Iris pigment epithelial cell (primary cell): ENCODE data around the gene ADORA3.
"Not testable (repeated sequence)": the region's sequence is repeated elsewhere in the genome, so short reads cannot be mapped to it uniquely, and the experiment has no call there.

Source experiments
- DNase-seq: peaks from one replicate; pipeline ENCODE4 v3.0.0-alpha.2; 2011; ENCODE audit warnings: low read depth

The ADORA3 gene

DNA sequence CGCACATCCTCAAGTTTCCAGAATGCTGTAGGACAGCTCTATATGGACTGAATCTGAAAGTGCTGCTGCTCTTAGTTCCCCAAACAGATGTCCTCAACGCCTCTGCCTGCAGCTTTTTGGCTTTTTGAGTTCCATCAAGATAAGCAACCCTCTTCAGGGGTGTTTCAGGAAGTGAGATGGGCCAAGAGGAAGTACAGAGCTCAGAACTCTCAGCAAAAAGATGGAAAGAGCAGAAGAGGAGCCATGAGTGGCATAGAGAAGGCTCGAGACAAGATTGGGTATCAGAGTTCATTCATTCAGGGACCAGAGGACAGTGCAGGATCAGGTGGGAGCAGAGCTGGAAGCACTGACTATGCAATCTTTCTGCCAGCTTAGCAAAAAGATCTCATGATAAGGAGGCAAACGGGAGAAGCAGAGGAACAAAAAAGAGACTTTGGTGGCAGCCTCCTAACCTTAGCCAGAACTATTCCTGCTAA lies at the start of gene ADORA3, which contains the start of gene TMIGD3:
ADORA3 (minus strand) TSS at position 49 of the 476 bp plus-strand sequence. CDS start 279 bp downstream, outside the sequence.
TMIGD3 (minus strand) TSS at position 49 of the 476 bp plus-strand sequence. CDS start 279 bp downstream, outside the sequence.
- no peak for DNase-seq

DNA sequence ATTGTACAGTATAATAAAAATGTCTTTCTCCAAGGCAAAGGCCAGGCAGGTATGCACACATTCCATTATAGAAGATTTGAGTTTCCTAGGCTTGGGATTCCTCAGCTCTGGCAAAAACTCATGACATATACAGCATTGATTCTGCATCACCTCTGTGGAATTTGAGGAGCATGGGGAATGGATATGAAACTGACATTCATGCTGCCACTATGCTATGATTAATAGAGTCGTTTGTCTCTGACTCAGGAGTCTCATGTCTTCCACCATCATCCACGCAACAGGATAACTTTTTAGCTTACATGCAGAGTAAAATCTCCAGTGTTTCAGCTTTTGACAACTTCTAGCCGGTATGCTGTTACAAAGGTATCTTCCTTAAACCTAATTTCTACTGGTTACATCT lies 49.8 kb upstream of the ADORA3 start:
- DNase-seq, result peak; percentile 76

DNA sequence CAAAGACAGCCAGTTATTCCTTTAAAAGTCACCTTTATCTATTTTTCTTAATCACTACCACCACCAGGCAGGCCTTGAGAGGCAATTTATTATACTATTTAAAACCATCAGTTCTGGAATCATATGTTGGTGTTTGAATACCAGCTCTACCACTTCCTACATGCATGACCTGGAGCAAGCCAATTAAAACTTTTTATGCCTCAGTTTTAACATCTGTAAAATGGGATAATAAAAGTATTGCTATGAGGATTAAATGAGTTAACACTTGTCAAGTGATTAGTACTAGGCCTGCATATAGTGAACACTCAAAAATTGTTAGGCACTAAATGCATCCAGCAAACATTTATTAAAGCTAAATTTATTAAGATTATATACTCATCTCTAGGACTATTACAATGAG lies 49.2 kb upstream of the ADORA3 start:
- no peak for DNase-seq

DNA sequence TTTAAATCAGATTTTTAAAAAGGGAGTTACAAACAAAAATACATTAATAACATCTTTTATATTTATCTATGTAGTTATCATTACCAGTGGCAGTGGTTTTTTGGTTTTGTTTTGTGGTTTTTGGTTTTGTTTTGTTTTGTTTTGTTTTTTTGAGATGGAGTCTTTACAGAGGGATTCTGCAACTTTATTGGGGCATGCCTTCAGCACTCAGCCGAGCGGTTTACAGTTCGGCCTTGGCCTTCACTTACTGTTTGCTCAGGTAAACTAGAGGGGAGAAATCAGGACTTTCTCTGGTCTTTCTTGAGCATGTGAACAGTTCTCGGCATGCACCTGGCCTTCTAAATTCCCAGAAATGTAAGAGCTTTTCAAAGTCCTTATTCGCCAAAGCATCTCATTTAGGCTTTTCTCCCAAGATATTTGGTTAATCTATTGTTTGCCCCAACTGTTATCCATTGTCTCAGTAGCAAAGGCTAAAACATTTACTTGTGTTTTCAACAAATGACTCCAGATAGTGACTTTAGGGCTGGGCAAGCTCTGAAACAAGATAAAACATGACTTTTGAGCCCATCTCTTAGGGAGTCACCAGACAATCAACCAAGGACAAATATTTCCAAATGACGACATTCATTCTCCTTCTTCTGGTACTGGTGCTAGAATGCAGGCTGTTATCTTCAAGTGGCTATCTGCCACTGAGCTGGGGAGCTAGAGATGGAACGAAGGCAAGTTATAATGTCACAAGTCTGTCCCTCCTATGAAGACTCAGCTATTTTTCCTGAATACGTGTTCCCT lies 48.4 kb upstream of the ADORA3 start:
- no peak for DNase-seq

DNA sequence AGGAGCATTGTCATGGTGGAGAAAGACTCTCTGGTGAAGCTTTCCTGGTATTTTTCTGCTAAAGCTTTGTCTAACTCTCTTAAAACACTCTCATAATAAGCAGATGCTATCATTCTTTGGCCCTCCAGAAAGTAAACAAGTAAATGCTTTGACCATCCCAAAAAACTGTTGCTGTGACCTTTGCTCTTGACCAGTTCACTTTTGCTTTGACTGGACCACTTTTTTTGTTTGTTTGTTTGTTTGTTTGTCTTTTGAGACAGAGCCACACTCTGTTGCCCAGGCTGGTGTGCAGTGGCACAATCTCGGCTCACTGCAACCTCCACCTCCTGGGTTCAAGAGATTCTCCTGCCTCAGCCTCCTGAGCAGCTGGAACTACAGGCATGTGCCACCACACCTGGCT lies 44.4 kb upstream of the ADORA3 start:
- DNase-seq, result not testable (repeated sequence)

DNA sequence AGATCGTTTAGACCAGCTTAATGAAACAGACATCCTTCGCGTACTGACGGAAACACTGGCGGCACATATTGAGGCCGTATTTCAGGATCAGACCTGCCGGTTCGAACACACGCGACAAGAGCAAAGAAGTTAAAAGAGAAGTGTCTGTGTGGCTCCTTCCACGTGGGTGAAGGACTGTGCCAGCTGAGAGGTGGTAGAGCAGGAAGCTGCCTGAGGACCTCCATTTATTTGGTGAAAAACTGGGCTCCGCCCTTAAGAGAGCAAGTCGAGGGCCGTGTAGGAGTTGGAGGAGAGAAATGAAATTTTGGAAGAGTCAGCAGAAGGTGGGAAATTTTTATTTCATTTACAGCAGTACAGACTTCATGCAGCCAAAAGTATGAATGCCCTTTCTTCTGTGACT lies 38.8 kb upstream of the ADORA3 start:
- DNase-seq, result no peak

DNA sequence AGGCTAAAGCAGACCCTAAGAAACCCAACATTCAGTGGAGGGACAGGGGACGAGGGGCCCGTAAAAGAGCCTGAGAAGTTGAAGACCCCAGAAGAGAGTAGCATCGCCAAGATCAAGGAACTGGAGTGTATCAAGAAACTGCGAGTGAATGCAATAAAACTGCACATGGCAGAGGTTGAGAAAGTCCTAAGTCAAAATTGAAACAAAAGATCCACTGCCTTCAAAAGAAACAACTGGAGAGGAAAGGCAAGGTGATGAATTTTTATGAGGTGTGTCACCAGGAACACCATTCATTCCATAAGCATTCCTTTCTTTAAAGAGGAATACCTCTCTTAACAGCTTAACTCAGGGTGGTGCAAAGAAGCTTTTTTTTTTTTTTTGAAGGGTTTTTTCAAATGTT lies 38.3 kb upstream of the ADORA3 start:
- peak; percentile 28 for DNase-seq

DNA sequence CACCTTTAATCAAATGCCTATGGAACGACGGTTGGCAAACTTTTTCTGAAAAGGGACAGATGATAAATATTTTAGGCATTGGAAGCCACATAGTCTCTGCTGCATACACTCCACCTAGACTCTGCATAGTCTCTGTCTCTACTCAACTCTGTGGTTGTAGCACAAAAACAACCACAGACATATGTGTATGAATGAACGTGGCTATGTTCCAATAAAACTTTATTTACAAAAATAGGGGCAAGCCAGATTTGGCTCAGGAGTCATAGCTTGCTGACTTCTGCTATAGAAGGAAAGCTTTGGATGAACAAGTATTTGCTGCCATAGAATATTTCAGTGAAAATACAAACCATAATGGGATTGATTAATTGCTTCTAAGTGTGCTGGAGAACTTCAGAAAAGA lies 37.5 kb upstream of the ADORA3 start:
- no peak for DNase-seq

DNA sequence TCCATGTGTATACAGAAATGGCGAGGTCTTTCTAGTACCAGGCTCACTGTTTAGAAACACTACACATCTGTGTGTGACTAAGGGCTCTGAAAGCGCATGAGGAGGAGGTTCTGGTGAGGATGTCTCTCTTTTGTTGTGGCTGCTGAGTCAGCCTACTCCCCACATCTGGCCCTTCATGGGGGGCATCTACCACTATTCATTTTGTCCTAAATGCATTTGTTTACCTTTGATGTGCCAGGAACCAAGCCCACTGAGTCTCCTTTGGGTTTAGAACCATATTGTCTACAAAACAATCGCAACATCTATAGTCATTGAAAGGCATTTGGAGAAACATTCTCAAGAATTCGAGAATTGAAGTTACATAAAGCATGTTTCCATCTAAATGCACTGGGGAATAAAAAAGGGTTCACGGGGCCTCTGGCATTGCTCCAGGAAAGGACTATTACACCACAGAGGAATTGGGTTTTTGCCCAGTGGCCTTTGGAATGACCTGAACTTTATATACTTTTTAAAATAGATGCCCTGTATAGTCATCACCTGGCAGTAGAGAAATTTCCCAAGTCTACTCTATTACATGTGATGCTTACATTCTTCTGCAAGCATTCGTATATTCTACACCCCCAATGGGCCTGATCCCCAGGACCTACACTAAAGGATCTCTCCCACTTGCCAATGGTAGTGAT lies 35.1 kb upstream of the ADORA3 start:
- peak; percentile 67 for DNase-seq

DNA sequence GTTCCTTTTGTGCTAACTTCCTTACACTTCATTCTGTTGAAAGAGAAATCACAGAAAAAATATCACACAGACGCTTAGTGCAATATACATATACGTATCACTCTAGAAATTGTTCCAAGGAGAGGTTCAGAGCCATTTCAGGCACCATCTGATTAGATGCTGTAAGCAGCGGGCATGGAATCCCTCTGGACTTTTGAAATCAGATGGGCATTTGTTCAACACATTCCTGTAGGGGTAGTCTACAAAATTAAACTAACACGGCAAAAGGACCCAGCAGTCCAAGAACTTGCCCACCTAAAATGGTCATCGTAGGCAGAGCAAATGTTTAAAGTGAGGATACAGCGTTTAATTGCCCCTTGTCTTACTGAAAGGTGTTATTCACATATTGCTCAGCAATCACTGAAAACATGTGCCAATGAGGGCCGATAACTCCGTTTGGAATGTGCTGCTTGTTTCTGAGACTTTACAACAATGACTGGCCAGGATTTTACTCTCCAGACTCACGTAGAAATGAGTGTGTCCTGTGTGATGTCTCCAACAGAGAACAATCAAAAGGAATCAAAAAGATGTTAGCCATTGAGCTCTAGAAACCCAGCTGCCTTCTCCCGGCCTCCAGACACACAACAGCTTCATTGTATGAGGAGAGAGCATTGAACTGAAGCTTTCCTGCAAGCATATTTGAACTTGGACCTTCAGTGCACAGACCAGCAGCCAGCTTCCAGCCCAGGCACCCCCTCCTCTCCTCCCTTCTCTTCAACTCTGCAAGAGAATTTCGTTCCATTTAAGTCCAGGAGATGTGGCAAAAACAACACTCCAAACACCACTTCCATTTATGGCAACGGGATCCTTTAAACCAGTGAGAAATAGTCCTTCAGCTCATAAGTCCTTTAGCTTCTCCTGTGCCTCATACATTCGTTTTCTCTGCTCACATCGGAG lies 32.1 kb upstream of the ADORA3 start:
- DNase-seq, result no peak

DNA sequence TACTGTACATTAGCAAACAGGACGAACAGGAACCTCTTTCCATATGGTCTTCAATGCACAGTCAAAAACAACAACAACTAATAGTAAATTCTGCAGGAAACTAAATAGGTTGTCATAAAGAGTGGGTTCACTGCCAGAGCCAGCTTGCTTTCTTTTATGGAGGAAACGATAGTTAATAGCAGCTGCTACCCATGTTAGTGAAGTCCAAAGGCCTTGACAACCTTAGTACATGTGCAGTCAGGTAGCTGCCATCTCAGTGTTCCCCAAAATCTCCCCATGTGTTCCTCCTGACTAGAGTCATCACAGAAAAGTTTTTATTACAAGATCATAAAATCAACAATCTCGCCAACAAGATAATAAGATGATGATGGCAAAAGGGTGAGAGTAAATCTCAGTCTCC lies 16.6 kb upstream of the ADORA3 start:
- DNase-seq, result no peak

DNA sequence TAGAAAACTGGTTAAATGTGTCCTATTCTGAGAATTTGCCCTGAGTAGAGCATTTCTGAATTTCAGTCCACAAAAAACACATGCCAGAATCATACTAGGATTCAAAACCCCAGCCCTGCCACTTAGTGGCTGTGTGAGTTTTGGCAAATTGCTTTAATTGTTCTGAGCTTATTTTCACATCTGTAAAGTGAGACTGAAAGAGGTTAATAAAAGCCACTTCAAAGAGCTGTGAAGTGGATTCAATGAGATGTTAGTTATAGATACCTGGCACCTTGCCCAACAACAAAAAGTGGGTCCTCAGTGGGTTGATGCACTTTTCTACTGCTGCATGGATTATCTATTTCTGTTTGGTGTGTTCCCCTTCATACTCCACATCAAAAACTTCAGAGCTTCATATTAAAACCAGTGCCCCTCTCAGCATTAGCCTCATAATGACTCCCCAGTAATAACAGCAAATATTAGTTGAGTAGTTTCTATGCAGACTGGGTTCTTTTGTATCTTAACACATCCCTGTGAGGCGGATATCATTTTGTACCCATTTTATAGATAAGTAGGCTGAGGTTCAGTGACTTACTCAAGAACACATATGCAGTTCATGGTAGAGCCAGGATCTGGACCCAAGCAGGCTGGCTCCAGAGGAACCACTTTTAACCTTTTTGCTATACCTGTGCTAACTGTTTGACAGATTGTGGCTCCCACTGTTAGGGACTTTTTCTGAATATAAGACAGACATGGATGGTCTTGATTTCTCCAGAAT lies 14.2 kb upstream of the ADORA3 start:
- DNase-seq, result no peak

DNA sequence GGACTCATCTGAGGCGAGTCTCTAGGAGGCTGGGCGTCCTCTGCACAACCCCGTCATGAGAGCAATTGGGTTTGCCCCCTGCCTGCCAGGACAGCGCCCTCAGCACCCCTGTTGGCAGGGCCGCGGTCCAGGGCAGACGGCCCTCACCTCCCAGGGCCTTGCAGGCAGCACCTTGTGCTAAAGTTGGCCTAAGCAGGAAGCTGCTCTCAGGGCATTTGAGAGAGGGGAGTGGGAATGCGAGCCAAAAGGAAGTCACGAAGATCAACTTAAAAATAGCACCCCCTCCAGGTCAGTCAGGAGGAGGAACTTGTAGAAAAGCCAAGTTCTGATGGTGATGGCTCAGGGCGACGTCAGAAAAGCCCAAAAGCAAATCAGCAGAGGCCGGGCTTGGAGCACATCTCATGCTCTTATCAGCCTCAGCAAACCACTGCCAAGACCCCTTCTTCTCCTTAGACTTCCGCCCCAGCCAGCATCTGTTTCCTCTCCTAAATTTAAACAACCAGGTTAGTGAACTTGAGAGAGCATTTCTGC lies 12.6 kb upstream of the ADORA3 start:
- peak; percentile 70 for DNase-seq

DNA sequence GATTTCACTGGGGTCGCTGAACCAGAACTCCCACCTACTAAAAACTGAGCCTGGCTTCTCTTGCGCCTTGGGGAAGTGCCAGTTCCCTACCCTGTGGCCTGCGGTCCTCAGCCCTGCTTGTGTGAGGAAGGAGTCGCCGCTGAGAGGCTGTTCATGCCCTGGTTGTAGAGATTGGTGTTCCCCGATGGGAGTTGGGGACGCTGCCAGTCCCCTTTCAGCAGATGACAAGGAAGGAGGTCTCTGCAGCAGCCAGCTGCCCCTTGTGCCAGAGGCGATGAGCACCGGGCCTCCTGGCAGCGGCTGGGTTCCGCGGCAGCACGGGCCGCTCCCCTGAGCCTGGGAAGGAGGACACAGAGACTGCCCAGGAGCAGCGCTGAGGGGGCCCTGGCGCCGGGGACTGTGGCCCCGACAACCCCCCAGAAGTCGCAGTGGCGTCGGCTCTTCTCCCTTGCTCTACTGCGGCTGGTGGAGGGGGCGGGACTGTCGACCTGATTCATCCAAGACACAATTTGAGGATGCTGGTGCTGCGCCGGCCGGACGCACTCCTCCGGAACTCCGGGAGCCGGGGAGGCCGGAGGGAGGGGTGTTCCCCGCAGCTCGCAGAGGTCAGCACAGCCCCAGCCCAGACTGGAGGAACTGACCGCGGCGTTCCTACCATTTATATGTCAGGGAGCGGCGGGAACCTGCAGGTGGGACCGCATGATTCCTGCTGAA lies 12.0 kb upstream of the ADORA3 start:
- peak; percentile 57 for DNase-seq

DNA sequence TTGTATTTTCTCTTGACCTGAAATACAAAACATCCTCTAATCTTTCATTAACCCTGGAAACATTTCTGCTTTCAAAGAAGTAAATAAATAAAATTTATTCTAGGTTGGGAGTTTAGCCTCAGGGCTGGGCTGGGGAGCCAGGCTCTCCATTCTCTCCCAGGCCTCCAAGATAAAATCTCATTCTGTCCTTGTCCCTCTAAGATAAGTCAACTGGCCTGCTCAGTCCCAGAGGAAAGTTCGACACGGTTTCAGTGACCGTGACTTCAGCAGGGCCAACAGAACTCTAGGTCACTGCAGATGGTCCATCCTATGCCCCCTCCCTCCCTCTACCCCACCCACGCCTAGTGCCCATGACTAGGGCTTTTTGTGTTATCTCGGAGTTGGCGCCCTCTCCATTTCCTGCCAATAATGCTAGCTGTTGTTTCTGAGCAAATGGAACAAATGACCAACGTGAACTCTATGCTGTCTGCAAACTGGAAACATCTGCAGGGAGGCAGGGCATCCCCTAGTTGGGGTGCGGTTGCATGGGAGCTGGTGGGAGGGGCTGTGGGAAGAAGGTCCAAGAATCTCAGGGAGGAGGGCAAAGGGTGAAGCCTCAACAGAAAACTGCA lies 10.1 kb upstream of the ADORA3 start:
- DNase-seq, result no peak

DNA sequence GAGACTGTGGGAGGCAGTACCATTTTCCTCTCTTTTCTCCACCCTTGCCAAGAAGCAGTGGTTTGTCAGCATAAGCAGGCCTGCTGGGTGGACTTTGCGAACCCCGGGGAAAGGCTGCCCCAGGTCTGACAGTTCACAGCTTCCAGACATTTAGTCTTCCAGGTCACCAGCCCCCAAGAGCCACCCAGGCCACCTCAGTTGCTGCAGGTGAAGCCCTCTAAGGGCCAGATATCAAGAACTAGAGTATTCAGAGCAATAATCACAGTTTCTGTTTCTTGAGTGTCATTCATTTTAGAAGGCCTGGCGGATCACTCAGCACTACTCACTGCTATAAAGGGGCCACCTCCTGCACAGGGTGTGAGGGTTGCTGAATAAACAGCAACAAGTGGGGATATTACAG lies 9.5 kb upstream of the ADORA3 start:
- DNase-seq, result no peak

DNA sequence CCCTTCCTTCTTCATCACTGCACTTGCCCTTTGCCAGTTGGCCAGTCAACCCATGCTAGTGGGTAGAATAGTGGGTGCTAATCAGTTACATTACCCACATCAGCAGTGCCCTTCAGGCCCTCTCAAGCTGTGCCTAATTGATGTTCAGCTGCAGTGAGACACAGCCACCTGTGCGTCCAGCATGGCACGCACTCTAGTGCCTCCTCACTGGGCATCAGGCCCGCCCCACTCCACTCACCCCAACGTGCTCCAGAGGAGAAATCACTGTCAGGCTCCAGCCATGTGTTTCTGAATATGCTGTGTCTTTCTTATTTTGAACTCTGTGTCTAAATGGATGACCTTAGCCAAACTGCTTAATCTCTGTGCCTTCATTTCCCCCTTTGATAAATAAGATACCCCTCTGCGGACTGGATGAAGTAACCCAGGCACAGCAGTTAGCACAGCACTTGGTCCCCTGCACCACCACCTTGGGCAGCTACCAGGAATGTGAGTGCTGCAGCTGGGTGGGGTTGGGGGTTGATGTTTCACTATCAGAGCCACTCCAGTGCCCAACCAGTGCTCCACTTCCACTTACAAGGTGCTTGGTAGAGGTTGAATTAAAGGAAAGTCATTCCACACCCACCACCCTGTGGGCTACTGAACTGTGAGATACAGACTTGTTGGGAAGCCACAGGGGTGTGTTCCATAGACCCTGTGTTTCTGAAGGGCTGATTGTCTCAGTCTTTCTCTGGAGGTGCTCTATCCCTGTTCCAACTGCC lies 8.9 kb upstream of the ADORA3 start:
- no peak for DNase-seq

DNA sequence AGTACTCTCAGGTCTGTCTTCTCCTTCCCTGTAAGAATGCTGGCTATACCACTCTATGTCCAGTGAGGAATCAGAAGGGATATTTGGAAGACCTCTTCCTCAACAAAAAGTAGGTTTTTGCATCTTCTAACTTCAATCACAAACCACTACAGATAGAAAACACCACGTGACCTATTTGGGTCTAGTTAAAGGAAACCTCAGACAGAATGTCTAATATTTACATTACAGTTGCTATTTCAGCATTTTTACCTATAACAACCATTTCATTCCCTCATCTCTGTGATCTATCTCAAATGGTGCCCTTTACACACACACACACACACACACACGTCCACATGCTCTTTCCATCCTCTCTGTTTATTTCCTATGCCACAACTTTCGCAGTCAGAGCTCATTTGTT lies 7.9 kb upstream of the ADORA3 start:
- no peak for DNase-seq

DNA sequence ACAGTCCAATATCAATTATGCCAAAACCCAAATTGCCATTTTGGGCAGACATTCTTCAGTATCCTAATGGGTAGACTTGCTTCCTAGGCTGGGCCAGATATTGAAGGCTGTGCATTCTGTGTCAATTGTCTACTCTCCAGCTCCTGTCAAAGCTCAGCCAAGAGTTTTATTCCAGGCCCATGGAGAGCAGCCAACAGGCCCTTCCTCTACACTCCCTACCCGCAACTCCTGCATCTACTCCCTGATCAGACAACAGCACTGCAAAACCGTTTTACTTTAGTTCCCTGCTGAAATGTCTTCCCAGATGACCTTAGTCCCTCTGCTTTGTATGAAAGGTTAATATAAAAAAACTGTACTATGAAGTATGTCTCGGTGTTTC lies 6.6 kb upstream of the ADORA3 start:
- DNase-seq, result no peak
